GM12878 (cell line): ENCODE results near the gene TRAFD1. TPM values are rescaled to one million over a fixed set of nuclear protein-coding genes. Genes with fewer than 3 reads are reported as not detected.

Experiments
- ATAC-seq: fragments of 200-7000 bp; cut with Tn5 transposase; 3 replicates; pipeline ENCODE4 v1.9.1; 2020; ENCODE audit warnings: mild to moderate bottlenecking, moderate library complexity
- BruUV-seq: library from RNA; stranded (reverse); fragments of 400-500 nt; replicated peaks from 2 replicates; lab custom pipeline; 2021; lab: Mats Ljungman, UMichigan
- CTCF ChIA-PET: fragments of 300-600 bp; sonication (Branson Sonifier 250); formaldehyde crosslinking; extraction: SDS; loops from one replicate; lab custom pipeline; 2021; ENCODE audit warnings: inconsistent platforms; lab: Yijun Ruan, JAX
- POLR2A ChIA-PET: fragments of 350-600 bp; formaldehyde crosslinking; extraction: SDS; loops from one replicate; lab custom pipeline; 2021; ENCODE audit warnings: inconsistent platforms; lab: Charles Lee
- RAD21 ChIA-PET: fragments of 300-600 bp; sonication (Branson Sonifier 250); formaldehyde crosslinking; loops from one replicate; lab custom pipeline; 2023; ENCODE audit warnings: antibody characterized with exemption; ENCODE audit not compliant: unreplicated experiment; lab: Charles Lee
- SMC1A ChIA-PET: fragments of 300-600 bp; sonication (Branson Sonifier 250); formaldehyde crosslinking; loops from one replicate; lab custom pipeline; 2023; ENCODE audit not compliant: unreplicated experiment, uncharacterized antibody; lab: Charles Lee
- DNase-seq: peaks from one replicate; pipeline ENCODE4 v3.0.0-alpha.2; 2011; ENCODE audit warnings: low read depth, low spot score
- FAIRE-seq: peaks from 3 replicates; lab custom pipeline; 2011; peaks lifted over from hg19 to GRCh38; lab: Jason Lieb, UNC
- H2AFZ ChIP-seq: 2 replicates; pipeline ENCODE4 v1.6.0; 2011; ENCODE audit warnings: low read depth, low read length, control low read depth; ENCODE audit not compliant: control insufficient read depth
- H3K27ac ChIP-seq: 2 replicates; pipeline ENCODE4 v1.5.1; 2011; ENCODE audit warnings: control low read depth; ENCODE audit not compliant: control insufficient read depth, insufficient read depth
- H3K27me3 ChIP-seq, 2 experiments: replicated peaks in 1 of 2; 2 replicates each; pipeline versions ENCODE4 v1.6.0 to v1.6.1; 2011; ENCODE audit warnings: low read length in 1 of 2; ENCODE audit not compliant: control insufficient read depth in 2 of 2, insufficient read depth in 2 of 2
- H3K36me3 ChIP-seq, 2 experiments: 2 replicates each; pipeline ENCODE4 v1.5.1; 2011; ENCODE audit warnings: low read length in 1 of 2; ENCODE audit not compliant: control insufficient read depth in 2 of 2, insufficient read depth in 2 of 2
- H3K4me1 ChIP-seq: 2 replicates; pipeline ENCODE4 v1.6.1; 2011; ENCODE audit warnings: mild to moderate bottlenecking, low read length, moderate library complexity, mixed read lengths; ENCODE audit not compliant: control insufficient read depth, insufficient read depth
- H3K4me2 ChIP-seq: 2 replicates; pipeline ENCODE4 v1.6.0; 2011; ENCODE audit warnings: control low read depth; ENCODE audit not compliant: control insufficient read depth, insufficient read depth
- H3K4me3 ChIP-seq: fragments of 200-600 bp; sonication (generic); 2 replicates; pipeline ENCODE4 v1.5.1; 2016
- H3K79me2 ChIP-seq: 2 replicates; pipeline ENCODE4 v1.6.0; 2011; ENCODE audit warnings: low read length; ENCODE audit not compliant: control insufficient read depth, insufficient read depth
- H3K9ac ChIP-seq: 2 replicates; pipeline ENCODE4 v1.8.0; 2011; ENCODE audit warnings: low read length, control low read depth, mixed read lengths; ENCODE audit not compliant: control insufficient read depth, insufficient read depth
- H3K9me3 ChIP-seq: replicated peaks from 3 replicates; pipeline ENCODE4 v1.5.1; 2011; ENCODE audit warnings: mild to moderate bottlenecking, low read length; ENCODE audit not compliant: control insufficient read depth, insufficient read depth
- H4K20me1 ChIP-seq: 2 replicates; pipeline ENCODE4 v1.6.0; 2011; ENCODE audit not compliant: control insufficient read depth, insufficient read depth
- BACH1 ChIP-seq: fragments of 450-650 bp; IDR thresholded peaks from 2 replicates; pipeline ENCODE4 v1.6.1; 2017; ENCODE audit warnings: mild to moderate bottlenecking, borderline replicate concordance
- CEBPB ChIP-seq, 2 experiments: fragments of 150-350 bp in 1 of 2; IDR thresholded peaks; 2 replicates each; pipeline ENCODE4 v1.6.1; 2012 to 2014; ENCODE audit warnings: low read depth in 2 of 2, low read length in 2 of 2, borderline replicate concordance in 1 of 2, inconsistent platforms in 1 of 2
- DPF2 ChIP-seq: fragments of 450-650 bp; IDR thresholded peaks from 2 replicates; pipeline ENCODE4 v1.6.1; 2017; ENCODE audit warnings: mild to moderate bottlenecking
- EGR1 ChIP-seq, 2 experiments: IDR thresholded peaks; 1 replicate in 1 of 2; 2 replicates in 1 of 2; pipeline ENCODE4 v1.6.1; 2011 to 2012; ENCODE audit warnings: low read depth in 2 of 2, low read length in 2 of 2, borderline replicate concordance in 1 of 2, mild to moderate bottlenecking in 1 of 2, moderate library complexity in 1 of 2
- IKZF1 ChIP-seq: fragments of 450-650 bp; conservative IDR thresholded peaks from 2 replicates; pipeline ENCODE4 v1.6.1; 2017; ENCODE audit warnings: antibody characterized with exemption, mild to moderate bottlenecking
- NKRF ChIP-seq: fragments of 450-650 bp; conservative IDR thresholded peaks from 2 replicates; pipeline ENCODE4 v1.6.1; 2017; ENCODE audit warnings: mild to moderate bottlenecking, moderate library complexity
- SP1 ChIP-seq: IDR thresholded peaks from one replicate; pipeline ENCODE4 v1.6.1; 2011; ENCODE audit warnings: low read depth, low read length
- STAT1 ChIP-seq: fragments of 450-650 bp; conservative IDR thresholded peaks from 2 replicates; pipeline ENCODE4 v1.6.1; 2014; ENCODE audit warnings: antibody characterized with exemption, mild to moderate bottlenecking
- SUZ12 ChIP-seq: fragments of 200-600 bp; sonication (generic); IDR thresholded peaks from one replicate; pipeline ENCODE4 v1.6.1; 2018; ENCODE audit warnings: antibody characterized with exemption, mild to moderate bottlenecking; ENCODE audit not compliant: unreplicated experiment
- USF2 ChIP-seq: IDR thresholded peaks from 2 replicates; pipeline ENCODE4 v1.6.1; 2011; ENCODE audit warnings: low read depth, low read length, improper control_type of control experiment, borderline replicate concordance
- ZBED1 ChIP-seq: IDR thresholded peaks from 2 replicates; pipeline ENCODE4 v1.6.1; 2016; ENCODE audit warnings: borderline replicate concordance
- WGBS: methylation state at CpG from one replicate; pipeline ENCODE4 v1.1.6; 2016; ENCODE audit warnings: low lambda C conversion rate; ENCODE audit not compliant: insufficient replicate concordance, insufficient coverage; ENCODE audit errors: missing lambda C conversion rate; 5-methylcytosine and 5-hydroxymethylcytosine counted together
- in situ Hi-C: fragments of 300-500 bp; cut with MboI; formaldehyde crosslinking; loops from 9 replicates; pipeline ENCODE4 v1.14.3; 2018; ENCODE audit warnings: mixed read lengths
- intact Hi-C: fragments of 100-400 bp; cut with micrococcal nuclease; formaldehyde crosslinking; loops from one replicate; pipeline ENCODE4 v1.14.2; 2022; ENCODE audit not compliant: unreplicated experiment
- polyA plus RNA-seq, 11 experiments: library from polyadenylated mRNA; depleted of rRNA in 4 of 11; unstranded in 6 of 11; stranded (reverse) in 5 of 11; fragments of >200 nt; fragmentation: Nextera tagmentation in 4 of 11; fragmentation: Illumina TruSeq in 1 of 11; extraction: Ambion mirVana in 4 of 11; extraction: Trizol in 1 of 11; gene quantifications; 1 replicate in 1 of 11; 2 replicates in 10 of 11; pipeline versions ENCODE4 v1.2.1 to v1.2.3, GENCODE V29; 2011 to 2016; ENCODE audit warnings: inconsistent platforms in 2 of 11, missing spikeins in 2 of 11, low read depth in 1 of 11
- total RNA-seq, 4 experiments: library from RNA; depleted of rRNA in 3 of 4; stranded (reverse); fragments of >200 nt in 3 of 4; fragmentation: Illumina TruSeq in 1 of 4; extraction: Trizol in 1 of 4; gene quantifications; 2 replicates each; pipeline versions ENCODE4 v1.2.1 to v1.2.3, GENCODE V29; 2013 to 2021
- TF ChIP-seq, protein P1 (sequence below): fragments of 450-650 bp; IDR thresholded peaks from 2 replicates; pipeline ENCODE4 v1.6.1; 2017; ENCODE audit warnings: mild to moderate bottlenecking, moderate library complexity

The TRAFD1 gene
- total and polyA plus RNA-seq, 10 of the 15 experiments (the other 5 are each of a cell fraction or from before 2014, with no cell fraction given): 37.2 to 55.5 (median 46.2) TPM

DNA sequence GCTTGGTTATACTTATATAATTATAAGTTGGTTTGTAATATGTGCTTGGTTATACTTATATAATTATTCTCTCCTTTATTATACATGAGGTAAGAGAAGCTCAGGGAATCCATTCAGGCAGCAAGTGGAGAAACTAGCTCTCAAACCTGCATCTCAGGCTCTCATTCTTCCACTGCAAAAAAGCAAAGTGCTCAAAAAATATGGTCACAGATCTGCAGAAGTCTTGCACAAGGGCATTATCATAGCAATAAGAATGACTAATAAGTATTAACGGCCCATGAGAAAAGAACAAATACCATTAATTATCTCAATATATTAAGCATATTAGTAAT, 476 bp upstream of the TRAFD1 start:
- FAIRE-seq (no peak), ATAC-seq (no peak), DNase-seq (no peak)
- intact Hi-C loops (loop anchor here (5.0 kb wide), 1 partner anchor 113 kb away; the partner anchor contains the start of genes ERP29 and TMEM116), in situ Hi-C loops (no loop called here)
- ChIA-PET POLR2A (interaction anchor here (0.6 to 11.5 kb wide), 9 partner anchors 9 to 1756 kb away, joined by 3 to 161 read pairs (median 4); partner anchors contain the start of gene NAA25), CTCF (interaction anchor here (0.6 to 2.1 kb wide), 11 partner anchors 8 to 180 kb away, joined by 3 to 7 read pairs (median 4); partner anchors contain the start of genes ERP29 and TMEM116), RAD21 (interaction anchor here (0.8 to 2.8 kb wide), 8 partner anchors 8 to 262 kb away, joined by 4 to 23 read pairs (median 6); partner anchors contain the start of genes ERP29 and TMEM116), SMC1A (interaction anchor here (0.8 to 6.6 kb wide), 10 partner anchors 11 to 286 kb away, joined by 3 to 72 read pairs (median 4); partner anchors contain the start of gene NAA25)
- peaks cover 44% of the 10 kb centered on the region for H3K79me2 ChIP-seq
- no peaks in the 10 kb centered on the region for H3K9me3 ChIP-seq
- BruUV-seq: no TSS peak
- H3K4me3 ChIP-seq: no peak overlapping the region
- WGBS: 0% methylated on average over 1 of the region's 1 CpG
- H2AFZ ChIP-seq: no peak overlapping the region; the same call in 1 of the 2 replicates
- TF ChIP-seq IKZF1 (no peak), USF2 (no peak), NKRF (no peak), DPF2 (no peak), SP1 (no peak), CEBPB (IDR thresholded peaks at IDR 0.05; ENCODE audit: borderline replicate concordance in 1 of 2, low read depth in 2 of 2, low read length in 2 of 2) (no peak), ZBED1 (no peak), EGR1 (IDR thresholded peaks at IDR 0.05; ENCODE audit: borderline replicate concordance in 1 of 2, low read depth in 2 of 2, low read length in 2 of 2) (no peak), STAT1 (no peak), SUZ12 (no peak), BACH1 (no peak)
- TF ChIP-seq, protein P1, sequence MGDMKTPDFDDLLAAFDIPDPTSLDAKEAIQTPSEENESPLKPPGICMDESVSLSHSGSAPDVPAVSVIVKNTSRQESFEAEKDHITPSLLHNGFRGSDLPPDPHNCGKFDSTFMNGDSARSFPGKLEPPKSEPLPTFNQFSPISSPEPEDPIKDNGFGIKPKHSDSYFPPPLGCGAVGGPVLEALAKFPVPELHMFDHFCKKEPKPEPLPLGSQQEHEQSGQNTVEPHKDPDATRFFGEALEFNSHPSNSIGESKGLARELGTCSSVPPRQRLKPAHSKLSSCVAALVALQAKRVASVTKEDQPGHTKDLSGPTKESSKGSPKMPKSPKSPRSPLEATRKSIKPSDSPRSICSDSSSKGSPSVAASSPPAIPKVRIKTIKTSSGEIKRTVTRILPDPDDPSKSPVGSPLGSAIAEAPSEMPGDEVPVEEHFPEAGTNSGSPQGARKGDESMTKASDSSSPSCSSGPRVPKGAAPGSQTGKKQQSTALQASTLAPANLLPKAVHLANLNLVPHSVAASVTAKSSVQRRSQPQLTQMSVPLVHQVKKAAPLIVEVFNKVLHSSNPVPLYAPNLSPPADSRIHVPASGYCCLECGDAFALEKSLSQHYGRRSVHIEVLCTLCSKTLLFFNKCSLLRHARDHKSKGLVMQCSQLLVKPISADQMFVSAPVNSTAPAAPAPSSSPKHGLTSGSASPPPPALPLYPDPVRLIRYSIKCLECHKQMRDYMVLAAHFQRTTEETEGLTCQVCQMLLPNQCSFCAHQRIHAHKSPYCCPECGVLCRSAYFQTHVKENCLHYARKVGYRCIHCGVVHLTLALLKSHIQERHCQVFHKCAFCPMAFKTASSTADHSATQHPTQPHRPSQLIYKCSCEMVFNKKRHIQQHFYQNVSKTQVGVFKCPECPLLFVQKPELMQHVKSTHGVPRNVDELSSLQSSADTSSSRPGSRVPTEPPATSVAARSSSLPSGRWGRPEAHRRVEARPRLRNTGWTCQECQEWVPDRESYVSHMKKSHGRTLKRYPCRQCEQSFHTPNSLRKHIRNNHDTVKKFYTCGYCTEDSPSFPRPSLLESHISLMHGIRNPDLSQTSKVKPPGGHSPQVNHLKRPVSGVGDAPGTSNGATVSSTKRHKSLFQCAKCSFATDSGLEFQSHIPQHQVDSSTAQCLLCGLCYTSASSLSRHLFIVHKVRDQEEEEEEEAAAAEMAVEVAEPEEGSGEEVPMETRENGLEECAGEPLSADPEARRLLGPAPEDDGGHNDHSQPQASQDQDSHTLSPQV: no peak
- H3K27ac ChIP-seq: no peak overlapping the region
- H4K20me1 ChIP-seq: no peaks in the 10 kb centered on the region
- no peak overlapping the region for H3K9ac ChIP-seq
- no peaks in the 10 kb centered on the region for H3K36me3 ChIP-seq
- peaks cover 19% of the 10 kb centered on the region for H3K4me1 ChIP-seq
- H3K4me2 ChIP-seq: 0 out of 2 replicates have a peak overlapping the region, but pooled peaks have one; percentile 6
- no peaks in the 10 kb centered on the region for H3K27me3 ChIP-seq
